GM19455 (cell line): ENCODE results near the gene BRICD5.

ENCODE experiments used
- ATAC-seq: cut with Tn5 transposase; IDR thresholded peaks from one replicate; pipeline ENCODE4 v1.9.1; 2021; ENCODE audit not compliant: unreplicated experiment

BRICD5 gene

DNA sequence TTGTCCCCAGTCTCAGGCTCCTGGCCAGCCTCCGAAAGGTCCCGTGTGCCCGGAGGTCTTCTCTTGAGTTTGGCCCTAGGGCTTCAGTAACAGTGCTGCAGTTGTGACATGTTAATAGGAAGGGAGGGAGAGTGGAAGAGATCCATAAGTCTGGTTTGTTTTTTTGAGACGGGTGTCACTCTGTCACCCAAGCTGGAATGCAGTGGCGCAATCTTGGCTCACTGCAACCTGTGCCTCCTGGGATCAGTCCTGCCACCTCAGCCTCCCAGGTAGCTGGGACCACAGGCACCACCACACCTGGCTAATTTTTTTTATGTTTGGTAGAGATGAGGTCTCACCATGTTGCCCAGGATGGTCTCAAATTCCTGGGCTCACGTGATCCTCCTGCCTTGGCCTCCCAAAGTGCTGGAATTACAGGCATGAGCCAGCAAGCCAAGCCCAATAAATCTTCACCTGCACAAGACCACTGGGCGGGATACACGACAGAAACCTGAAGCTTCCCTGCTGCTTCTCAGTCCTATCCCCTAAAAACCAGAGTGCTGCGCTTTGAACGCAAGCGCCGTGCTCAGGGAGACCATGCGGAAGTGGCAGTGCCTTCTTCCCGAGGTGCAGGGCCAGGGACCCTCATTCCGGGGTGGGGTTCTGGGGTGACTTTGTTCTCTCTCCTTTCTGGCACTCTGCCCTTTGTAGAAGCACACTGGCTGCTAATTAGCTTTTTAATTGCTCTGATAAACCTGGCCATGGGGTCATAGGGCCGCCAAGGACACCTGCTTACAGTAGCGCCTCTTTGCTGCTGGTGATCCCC lies 44.2 kb downstream of the BRICD5 start:
- no peak for ATAC-seq

GRCh38 chr16:2165861-2166260 lies 44.8 kb downstream of the BRICD5 start:
- no peak for ATAC-seq

DNA sequence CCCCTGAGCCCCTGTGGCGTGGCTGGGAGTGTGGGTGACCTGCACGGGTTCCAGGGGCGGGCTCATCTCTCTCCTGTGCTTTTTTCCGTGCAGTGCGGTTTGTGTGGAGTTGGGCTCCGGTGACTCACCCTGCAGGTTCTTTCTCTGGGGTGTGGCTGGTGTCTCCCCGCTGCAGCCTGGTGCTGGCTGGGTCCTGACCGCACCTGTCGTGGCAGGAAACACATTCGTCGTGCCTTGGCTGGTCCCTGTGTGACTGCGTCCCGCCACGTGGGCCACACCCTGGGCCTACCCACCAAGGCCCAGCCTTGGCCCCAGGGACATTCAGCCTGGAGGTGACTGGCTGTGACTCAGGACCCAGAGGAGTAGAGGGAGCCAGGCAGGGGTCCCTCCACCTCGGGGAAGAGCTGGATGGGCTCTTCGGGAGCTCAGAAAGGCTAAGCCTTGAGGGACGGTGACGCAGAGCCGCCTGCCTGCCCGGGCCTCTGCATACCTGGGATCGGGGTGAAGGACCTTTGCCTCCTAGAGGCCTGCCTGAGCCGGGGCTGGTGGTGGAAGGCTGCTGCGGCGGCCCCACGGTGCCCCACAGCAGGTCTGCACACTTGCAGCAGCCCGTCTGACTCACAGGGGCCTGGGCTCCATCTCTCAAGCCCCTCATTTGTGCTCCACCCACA lies 47.3 kb downstream of the BRICD5 start:
- ATAC-seq = no peak

DNA sequence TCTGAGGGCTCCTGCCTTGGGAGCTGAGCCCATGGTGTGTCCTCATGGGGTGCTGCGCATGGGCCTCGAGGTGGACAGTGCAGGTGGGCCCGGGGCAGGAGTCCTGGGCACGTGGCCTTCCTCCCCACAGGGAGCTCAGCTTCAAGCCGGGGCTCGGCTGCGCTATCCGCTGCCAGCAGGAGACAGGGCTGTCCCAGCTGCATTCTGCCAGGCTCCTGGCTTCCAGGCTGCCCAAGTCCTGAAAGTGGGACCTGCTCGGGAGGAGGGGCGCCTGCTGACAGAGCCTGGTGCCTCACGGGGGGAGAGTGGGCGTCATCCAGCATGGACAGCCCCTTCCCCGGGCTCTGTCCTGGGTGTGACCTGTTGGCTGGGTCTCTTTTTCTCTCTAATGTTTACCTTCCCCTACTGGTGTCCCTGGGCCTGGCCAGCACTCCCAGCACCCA lies 48.0 kb downstream of the BRICD5 start:
- ATAC-seq = no peak

- no peak for ATAC-seq
Measured at GRCh38 chr16:2161911-2162310, 48.8 kb downstream of the BRICD5 start.

DNA sequence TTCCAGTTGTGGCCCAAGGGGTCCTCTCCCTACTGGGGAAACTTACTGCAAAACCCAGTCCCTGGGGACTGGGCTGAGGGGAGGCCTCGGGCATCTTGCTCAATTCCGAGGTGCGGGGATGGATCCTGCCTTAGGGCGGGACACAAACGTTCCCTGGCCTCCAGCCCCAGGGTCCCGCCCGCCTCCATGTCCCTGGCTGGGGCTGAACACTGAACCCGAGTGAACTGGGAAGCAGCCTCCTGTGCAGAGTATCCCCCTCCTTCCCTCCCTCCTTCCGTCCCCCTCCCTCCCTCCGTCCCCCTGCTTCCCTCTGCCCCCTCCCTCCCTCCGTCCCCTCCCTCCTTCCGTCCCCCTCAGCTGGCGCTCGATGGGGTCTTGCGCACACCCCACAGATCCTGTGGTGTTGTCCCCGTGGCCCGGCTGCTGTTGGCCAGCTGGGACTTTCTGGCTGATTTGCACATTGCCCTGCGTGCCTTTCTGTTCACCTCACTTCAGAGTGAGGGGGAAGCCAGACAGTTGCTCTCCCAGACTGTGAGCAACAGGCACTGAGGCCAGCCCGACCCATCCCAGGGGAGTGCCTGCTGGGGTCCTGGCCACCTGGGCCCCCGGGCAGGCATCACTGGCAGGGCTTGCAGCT lies 49.6 kb downstream of the BRICD5 start:
- ATAC-seq = no peak
